ENCODE data around the gene APOLD1.

Gene APOLD1

DNA sequence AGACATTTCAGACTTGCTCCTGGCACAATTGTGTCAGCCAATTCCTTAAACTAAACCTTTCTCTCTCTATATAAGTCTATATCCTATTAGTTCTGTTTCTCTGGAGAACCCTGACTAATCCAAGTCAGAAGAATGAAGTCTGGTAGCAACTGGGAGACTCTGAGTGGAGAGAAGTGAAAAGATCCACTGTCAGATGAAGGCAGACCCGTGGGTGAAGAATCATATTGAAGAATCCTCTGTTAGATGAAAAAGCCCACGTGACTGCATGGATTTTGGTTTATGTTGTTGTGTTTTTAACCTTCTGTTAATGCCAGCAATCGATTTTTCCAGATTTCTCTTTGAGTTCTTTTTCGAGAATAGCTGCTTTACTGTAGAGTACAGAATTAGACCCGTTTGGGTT is 29.5 kb upstream of the APOLD1 start:
- Histone ChIP-seq H3K4me2 (ENCODE audit: low read length) (no peak overlapping the region), H3K9ac (no peak overlapping the region), H2AFZ (no peak overlapping the region), H3K4me1 (peaks cover 4% of the 10 kb centered on the region), H3K27me3 (ENCODE audit: control insufficient read depth, insufficient read depth, low read length) (no peaks in the 10 kb centered on the region), H3K27ac (no peak overlapping the region), H3K79me2 (no peaks in the 10 kb centered on the region), H3K9me3 (ENCODE audit: control insufficient read depth, low read length) (no peaks in the 10 kb centered on the region), H3K4me3 (ENCODE audit: low read depth, low read length) (no peak overlapping the region), H3K36me3 (ENCODE audit: control insufficient read depth, insufficient read depth, low read length) (no peaks in the 10 kb centered on the region)
- TF ChIP-seq CTCF (IDR thresholded peaks at IDR 0.05) = no peak

GRCh38 chr12:12757121-12757520 is 28.3 kb upstream of the APOLD1 start:
- Histone ChIP-seq H3K27ac (no peak overlapping the region), H3K79me2 (no peaks in the 10 kb centered on the region), H3K9me3 (ENCODE audit: control insufficient read depth, low read length) (no peaks in the 10 kb centered on the region), H3K4me2 (ENCODE audit: low read length) (no peak overlapping the region), H3K4me1 (peaks cover 4% of the 10 kb centered on the region), H3K9ac (no peak overlapping the region), H3K4me3 (ENCODE audit: low read depth, low read length) (no peak overlapping the region), H2AFZ (no peak overlapping the region), H3K36me3 (ENCODE audit: control insufficient read depth, insufficient read depth, low read length) (no peaks in the 10 kb centered on the region), H3K27me3 (ENCODE audit: control insufficient read depth, insufficient read depth, low read length) (no peaks in the 10 kb centered on the region)
- no peak for TF ChIP-seq CTCF (IDR thresholded peaks at IDR 0.05)

GRCh38 chr12:12759234-12759915 is 26.1 kb upstream of the APOLD1 start:
- Histone ChIP-seq H3K9me3 (ENCODE audit: control insufficient read depth, low read length) (no peaks in the 10 kb centered on the region), H3K4me3 (ENCODE audit: low read depth, low read length) (no peak overlapping the region), H3K79me2 (no peaks in the 10 kb centered on the region), H3K36me3 (ENCODE audit: control insufficient read depth, insufficient read depth, low read length) (no peaks in the 10 kb centered on the region), H3K4me1 (peaks cover 4% of the 10 kb centered on the region), H3K9ac (no peak overlapping the region), H3K27ac (no peak overlapping the region), H3K4me2 (ENCODE audit: low read length) (no peak overlapping the region), H3K27me3 (ENCODE audit: control insufficient read depth, insufficient read depth, low read length) (no peaks in the 10 kb centered on the region), H2AFZ (peak overlapping the region; percentile 65)
- no peak for TF ChIP-seq CTCF (IDR thresholded peaks at IDR 0.05)

- Histone ChIP-seq H3K4me2 (ENCODE audit: low read length) (no peak overlapping the region), H3K4me3 (ENCODE audit: low read depth, low read length) (no peak overlapping the region), H3K36me3 (ENCODE audit: control insufficient read depth, insufficient read depth, low read length) (no peaks in the 10 kb centered on the region), H3K4me1 (no peaks in the 10 kb centered on the region), H3K79me2 (peaks cover 3% of the 10 kb centered on the region), H3K27ac (no peak overlapping the region), H2AFZ (no peak overlapping the region), H3K9me3 (ENCODE audit: control insufficient read depth, low read length) (no peaks in the 10 kb centered on the region), H3K9ac (no peak overlapping the region), H3K27me3 (ENCODE audit: control insufficient read depth, insufficient read depth, low read length) (no peaks in the 10 kb centered on the region)
- no peak for TF ChIP-seq CTCF (IDR thresholded peaks at IDR 0.05)
Observed at GRCh38 chr12:12764824-12765223, 20.6 kb upstream of the APOLD1 start.

DNA sequence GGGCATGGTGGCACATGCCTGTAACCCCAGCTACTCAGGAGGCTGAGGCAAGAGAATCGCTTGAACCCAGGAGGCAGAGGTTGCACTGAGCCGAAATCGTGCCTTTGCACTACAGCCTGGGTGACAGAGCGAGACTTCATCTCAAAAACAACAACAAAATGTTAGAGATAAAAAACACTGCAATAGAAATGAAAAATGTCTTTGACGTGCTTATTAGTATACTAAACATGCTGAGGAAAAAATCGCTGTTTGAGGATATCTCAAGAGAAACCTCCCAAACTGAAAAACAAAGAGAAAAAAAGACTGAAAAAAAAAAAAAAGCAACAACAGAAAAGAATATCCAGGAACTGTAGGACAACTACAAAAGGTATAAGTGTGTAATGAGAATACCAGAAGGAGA is 15.2 kb upstream of the APOLD1 start:
- no peak overlapping the region for H3K9ac ChIP-seq
- H3K4me1 ChIP-seq = no peaks in the 10 kb centered on the region
- H3K27ac ChIP-seq = no peak overlapping the region
- no peaks in the 10 kb centered on the region for H3K27me3 ChIP-seq (ENCODE audit: control insufficient read depth, insufficient read depth, low read length)
- no peaks in the 10 kb centered on the region for H3K79me2 ChIP-seq
- no peak for TF ChIP-seq CTCF (IDR thresholded peaks at IDR 0.05)
- H3K4me3 ChIP-seq (ENCODE audit: low read depth, low read length) = no peak overlapping the region
- H3K9me3 ChIP-seq (ENCODE audit: control insufficient read depth, low read length) = no peaks in the 10 kb centered on the region
- no peak overlapping the region for H2AFZ ChIP-seq
- no peak overlapping the region for H3K4me2 ChIP-seq (ENCODE audit: low read length)
- no peaks in the 10 kb centered on the region for H3K36me3 ChIP-seq (ENCODE audit: control insufficient read depth, insufficient read depth, low read length)

All from parathyroid adenoma (tissue), 2 donors.